ENCODE data around the gene C1QL4.

DNA sequence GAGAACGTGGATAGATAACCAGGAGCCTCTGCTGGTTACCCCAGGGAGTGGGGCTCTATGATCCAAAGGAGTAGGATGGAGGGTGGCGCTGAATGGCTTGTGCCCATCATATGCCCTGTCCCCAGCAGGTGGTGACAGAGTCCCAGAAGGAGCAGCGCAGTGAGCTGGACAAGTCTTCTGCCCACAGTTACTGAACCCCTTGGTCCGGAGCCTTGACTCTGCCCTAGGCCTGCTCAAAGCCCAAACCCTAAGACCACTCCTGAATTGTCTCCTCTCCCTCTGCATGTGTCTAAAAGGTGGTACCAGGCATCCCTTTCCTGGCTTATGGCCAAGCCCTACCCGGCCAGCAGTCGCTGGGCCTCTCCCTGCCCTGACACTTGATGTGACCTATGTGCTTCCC, 38.8 kb downstream of the C1QL4 start:
- TF ChIP-seq BACH2 (CRISPR knock-in tag; IDR thresholded peaks at IDR 0.05; ENCODE audit: borderline replicate concordance) (no peak), ZFP3 (CRISPR knock-in tag; IDR thresholded peaks at IDR 0.05) (no peak), RARB (CRISPR knock-in tag; IDR thresholded peaks at IDR 0.05) (no peak), OSR1 (CRISPR knock-in tag; IDR thresholded peaks at IDR 0.05) (no peak), ZC3H10 (CRISPR knock-in tag; IDR thresholded peaks at IDR 0.05) (no peak), GLIS3 (CRISPR knock-in tag; IDR thresholded peaks at IDR 0.05) (no peak), TCF4 (CRISPR knock-in tag; IDR thresholded peaks at IDR 0.05; ENCODE audit: borderline replicate concordance) (no peak), ZFP30 (CRISPR knock-in tag; IDR thresholded peaks at IDR 0.05) (no peak), ISL1 (CRISPR knock-in tag; IDR thresholded peaks at IDR 0.05) (no peak), ZNF565 (CRISPR knock-in tag; conservative IDR thresholded peaks at IDR 0.05; ENCODE audit: low read depth) (no peak)
- TF ChIP-seq, protein P1, sequence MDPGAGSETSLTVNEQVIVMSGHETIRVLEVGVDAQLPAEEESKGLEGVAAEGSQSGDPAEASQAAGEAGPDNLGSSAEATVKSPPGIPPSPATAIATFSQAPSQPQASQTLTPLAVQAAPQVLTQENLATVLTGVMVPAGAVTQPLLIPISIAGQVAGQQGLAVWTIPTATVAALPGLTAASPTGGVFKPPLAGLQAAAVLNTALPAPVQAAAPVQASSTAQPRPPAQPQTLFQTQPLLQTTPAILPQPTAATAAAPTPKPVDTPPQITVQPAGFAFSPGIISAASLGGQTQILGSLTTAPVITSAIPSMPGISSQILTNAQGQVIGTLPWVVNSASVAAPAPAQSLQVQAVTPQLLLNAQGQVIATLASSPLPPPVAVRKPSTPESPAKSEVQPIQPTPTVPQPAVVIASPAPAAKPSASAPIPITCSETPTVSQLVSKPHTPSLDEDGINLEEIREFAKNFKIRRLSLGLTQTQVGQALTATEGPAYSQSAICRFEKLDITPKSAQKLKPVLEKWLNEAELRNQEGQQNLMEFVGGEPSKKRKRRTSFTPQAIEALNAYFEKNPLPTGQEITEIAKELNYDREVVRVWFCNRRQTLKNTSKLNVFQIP (CRISPR knock-in tag; IDR thresholded peaks at IDR 0.05; ENCODE audit: borderline replicate concordance, low read depth), result no peak
- TF ChIP-seq, protein P2, sequence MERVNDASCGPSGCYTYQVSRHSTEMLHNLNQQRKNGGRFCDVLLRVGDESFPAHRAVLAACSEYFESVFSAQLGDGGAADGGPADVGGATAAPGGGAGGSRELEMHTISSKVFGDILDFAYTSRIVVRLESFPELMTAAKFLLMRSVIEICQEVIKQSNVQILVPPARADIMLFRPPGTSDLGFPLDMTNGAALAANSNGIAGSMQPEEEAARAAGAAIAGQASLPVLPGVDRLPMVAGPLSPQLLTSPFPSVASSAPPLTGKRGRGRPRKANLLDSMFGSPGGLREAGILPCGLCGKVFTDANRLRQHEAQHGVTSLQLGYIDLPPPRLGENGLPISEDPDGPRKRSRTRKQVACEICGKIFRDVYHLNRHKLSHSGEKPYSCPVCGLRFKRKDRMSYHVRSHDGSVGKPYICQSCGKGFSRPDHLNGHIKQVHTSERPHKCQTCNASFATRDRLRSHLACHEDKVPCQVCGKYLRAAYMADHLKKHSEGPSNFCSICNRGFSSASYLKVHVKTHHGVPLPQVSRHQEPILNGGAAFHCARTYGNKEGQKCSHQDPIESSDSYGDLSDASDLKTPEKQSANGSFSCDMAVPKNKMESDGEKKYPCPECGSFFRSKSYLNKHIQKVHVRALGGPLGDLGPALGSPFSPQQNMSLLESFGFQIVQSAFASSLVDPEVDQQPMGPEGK (CRISPR knock-in tag; IDR thresholded peaks at IDR 0.05; ENCODE audit: borderline replicate concordance), result no peak
- TF ChIP-seq, protein P3, sequence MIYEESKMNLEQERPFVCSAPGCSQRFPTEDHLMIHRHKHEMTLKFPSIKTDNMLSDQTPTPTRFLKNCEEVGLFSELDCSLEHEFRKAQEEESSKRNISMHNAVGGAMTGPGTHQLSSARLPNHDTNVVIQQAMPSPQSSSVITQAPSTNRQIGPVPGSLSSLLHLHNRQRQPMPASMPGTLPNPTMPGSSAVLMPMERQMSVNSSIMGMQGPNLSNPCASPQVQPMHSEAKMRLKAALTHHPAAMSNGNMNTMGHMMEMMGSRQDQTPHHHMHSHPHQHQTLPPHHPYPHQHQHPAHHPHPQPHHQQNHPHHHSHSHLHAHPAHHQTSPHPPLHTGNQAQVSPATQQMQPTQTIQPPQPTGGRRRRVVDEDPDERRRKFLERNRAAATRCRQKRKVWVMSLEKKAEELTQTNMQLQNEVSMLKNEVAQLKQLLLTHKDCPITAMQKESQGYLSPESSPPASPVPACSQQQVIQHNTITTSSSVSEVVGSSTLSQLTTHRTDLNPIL (CRISPR knock-in tag; IDR thresholded peaks at IDR 0.05; ENCODE audit: low read depth), result no peak
- TF ChIP-seq, protein P4, sequence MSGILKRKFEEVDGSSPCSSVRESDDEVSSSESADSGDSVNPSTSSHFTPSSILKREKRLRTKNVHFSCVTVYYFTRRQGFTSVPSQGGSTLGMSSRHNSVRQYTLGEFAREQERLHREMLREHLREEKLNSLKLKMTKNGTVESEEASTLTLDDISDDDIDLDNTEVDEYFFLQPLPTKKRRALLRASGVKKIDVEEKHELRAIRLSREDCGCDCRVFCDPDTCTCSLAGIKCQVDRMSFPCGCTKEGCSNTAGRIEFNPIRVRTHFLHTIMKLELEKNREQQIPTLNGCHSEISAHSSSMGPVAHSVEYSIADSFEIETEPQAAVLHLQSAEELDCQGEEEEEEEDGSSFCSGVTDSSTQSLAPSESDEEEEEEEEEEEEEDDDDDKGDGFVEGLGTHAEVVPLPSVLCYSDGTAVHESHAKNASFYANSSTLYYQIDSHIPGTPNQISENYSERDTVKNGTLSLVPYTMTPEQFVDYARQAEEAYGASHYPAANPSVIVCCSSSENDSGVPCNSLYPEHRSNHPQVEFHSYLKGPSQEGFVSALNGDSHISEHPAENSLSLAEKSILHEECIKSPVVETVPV (CRISPR knock-in tag; IDR thresholded peaks at IDR 0.05), result no peak

All from SK-N-SH treated with all-trans-retinoic acid at 6 μM for 48 hours (cell line).